Activated T-cell treated with anti-CD3 and anti-CD28 coated beads, Interleukin-2, amount 50 U/mL, for 48 hours (primary cell): ENCODE results near the gene TET3.

Experiments
- DNase-seq, 2 experiments: peaks; one replicate each; pipeline ENCODE4 v3.0.0-alpha.2; 2020

Gene TET3

GRCh38 chr2:73965053-73965452 is 19.7 kb upstream of the TET3 start:
- no peak for DNase-seq

DNA sequence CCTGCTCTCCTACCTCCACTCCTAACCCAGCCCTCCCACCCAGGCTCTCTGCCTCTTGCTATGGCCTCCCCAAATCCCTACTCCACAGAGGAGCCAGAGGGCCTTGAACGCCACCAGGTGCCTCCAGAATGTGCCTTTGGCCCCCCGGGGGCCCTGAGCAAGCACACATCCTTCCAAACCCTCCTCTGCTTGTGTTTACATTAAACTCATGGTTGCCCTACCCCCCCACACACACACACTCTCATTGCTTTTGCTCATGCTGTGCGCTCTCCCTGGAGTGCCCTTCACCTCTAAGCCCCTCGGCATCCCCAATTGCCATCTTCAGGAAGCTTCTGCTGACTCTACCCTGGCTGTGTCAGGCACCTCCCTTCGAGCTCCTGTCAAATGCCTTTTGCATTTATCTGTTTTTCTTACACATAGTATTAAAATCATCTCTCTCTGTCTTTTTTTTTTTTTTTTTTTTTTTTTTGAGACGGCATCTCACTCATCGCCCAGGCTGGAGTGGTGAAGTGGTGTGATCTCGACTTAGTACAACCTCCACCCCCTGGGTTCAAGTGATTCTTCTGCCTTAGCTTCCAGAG is 16.3 kb upstream of the TET3 start:
- no peak for DNase-seq

DNA sequence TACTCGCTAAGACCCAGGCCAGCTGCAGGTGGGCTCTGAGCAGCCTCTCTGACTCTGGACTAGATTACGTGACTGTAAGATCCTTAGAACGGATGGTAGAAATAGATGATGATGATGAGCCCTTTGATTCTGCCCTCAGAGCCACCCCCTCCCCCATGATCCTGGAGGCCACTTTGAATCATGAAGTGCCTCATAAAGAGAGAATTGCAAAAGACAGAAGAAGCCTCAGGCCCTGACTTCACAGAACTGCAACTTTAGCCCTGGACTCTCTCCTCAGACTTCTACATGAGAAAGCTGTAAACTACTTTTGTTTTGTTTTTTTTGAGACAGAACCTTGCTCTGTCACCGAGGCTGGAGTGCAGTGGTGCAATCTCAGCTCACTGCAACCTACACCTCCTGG is 15.4 kb upstream of the TET3 start:
- DNase-seq = peak in 1 of 2 experiments; percentile 51

DNA sequence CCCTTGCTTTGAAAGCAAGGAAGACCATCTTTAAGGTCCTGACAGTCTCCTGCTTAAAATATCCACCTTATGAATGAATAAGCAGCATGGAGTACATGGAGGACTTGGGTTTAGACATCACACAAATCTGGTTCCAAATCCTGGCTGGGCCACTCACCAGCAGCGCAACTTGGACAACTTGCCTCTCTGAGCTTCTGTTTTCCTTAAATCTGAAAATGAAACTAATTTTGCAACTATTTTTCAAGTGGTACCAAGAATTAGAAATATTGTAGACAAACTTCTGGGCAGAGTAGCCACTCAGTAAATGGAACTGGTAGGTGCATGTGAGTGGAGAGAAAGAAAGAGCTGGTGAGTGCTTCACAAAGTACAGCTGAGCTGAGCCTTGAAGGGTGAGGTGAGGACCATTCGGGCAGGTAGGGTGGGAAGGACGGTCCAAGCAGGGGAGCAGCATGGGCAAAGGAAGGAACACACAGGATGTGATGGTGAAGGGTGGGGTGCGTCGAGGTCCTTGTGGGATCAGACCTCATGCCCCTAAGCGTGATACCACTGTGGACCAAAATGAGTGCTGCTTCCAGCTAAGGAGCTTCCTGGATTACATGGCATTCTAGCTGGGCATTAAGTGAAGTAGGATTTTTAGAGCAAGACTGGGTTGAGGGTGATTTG is 14.4 kb upstream of the TET3 start:
- no peak for DNase-seq

DNA sequence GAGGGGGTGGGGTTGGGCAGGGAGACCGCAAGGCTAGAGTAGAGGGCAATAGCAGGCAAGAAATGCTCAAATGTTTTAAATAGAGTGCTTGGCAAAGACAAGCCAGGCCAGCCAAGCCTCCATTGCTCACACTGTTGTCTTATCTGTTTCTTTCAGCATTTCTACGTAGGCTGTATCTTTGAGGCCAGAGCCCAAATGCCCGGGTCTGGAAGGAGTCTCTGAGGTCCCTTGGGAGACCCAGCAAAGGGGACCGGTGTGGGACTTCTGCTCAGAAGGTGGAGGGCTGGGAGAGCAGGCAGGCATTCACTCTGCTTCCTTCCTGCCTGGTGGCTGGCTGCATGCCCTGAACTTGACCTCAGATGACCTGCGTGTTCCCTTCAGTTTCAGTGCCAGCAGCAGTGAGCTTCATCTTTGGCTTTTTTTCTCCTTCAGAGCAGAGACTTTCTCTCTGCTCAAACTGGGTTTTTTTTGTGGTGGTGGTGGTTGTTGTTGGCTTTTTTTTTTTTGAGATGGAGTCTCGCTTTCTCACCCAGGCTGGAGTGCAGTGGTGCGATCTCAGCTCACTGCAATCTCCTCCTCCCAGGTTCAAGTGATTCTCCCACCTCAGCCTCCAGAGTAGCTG is 13.7 kb upstream of the TET3 start:
- peak; percentile 55 to 63 for DNase-seq

GRCh38 chr2:73971722-73972121 is 13.0 kb upstream of the TET3 start:
- no peak for DNase-seq

DNA sequence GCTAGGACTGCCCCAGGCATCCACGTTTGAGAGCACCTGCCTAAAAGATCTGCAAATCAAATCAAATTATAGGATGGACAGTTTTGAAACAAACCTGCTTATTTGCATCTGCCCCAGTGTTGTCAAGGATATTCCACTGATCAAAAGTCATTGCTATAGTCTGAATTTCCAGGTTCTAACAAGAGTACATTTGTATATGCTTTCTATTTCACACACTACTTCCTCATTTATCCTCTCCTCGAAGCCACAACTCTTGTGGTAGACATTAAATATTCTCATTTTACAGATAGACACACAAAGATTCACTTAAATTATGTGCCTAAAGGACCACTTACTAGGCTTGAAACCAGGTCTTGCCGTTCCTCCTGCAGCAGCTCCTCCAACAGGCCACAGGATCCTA is 11.9 kb upstream of the TET3 start:
- DNase-seq = no peak

DNA sequence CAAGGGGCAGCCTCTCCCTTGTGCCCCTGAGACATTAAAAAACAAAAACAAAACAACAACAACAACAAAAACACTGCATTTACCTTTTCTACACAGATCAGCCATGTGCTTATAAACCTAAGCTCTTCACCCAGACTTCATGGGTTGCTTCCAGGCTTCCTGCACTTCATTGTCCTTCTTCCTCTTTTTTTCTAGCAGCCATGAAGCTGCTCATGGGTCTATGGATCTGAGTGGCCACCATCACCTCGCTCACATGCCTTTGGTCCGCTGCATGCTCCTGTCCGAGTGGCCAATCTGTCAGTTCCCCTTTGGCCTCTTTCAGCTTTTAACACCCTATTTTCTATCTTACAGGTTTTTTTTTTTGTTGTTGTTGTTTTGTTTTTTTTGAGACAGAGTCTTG is 9.0 kb upstream of the TET3 start:
- DNase-seq = no peak

DNA sequence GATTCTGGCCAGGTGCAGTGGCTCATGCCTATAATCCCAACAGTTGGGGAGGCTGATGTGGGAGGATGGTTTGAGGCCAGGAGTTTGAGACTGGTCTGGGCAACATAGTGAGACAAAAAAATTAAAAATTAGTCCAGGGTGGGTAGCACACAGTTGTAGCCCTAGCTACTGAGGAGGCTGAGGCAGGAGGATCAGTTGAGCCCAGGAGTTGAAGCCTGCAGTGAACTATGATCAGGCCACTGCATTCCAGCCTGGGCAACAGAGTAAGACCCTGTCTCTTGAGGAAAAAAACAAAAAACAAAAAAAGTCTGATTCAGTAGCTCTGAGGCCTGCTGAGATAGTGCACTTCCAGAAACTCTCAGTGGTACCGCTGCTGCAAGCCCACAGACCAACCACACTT is 7.9 kb upstream of the TET3 start:
- no peak for DNase-seq

DNA sequence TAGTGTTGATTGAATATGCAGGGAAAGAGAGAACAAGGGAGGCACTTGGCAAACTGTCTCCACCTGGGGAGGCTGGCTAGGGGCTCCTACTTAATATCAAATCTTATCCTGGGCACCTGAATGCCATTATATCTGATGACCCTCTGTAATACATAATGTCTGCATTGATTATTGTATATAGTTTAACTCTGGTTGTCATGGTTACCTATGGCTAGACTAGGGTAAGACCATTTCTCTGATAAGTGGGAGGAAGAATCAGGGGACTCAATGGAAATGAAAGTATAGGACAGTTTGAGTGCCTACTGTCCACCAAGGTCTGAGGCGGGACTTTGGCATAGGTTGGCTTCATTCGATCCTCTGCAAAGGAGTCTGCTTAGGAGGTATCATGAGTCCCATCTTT is 7.2 kb upstream of the TET3 start:
- DNase-seq = no peak

GRCh38 chr2:73979021-73979420 is 5.7 kb upstream of the TET3 start:
- peak; percentile 63 to 74 for DNase-seq

DNA sequence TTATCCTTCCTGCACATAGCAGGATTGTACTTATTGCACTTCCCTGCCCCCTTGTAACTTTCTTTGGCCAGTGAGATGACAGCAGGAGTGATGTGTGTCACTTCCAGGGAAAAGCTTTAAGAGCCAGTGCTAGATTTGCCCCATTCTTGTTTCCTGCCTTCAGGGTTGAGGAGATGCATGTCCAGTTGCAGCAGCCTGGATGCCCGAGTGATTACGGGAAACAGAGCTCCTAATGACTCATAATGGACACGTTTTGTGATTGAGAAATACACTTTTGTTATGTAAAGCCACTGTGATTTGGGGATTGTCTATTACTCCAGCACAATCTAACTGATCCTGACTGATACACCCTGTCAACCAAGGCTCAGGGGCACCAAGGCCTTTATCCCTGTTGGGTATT is 5.0 kb upstream of the TET3 start:
- DNase-seq = no peak

DNA sequence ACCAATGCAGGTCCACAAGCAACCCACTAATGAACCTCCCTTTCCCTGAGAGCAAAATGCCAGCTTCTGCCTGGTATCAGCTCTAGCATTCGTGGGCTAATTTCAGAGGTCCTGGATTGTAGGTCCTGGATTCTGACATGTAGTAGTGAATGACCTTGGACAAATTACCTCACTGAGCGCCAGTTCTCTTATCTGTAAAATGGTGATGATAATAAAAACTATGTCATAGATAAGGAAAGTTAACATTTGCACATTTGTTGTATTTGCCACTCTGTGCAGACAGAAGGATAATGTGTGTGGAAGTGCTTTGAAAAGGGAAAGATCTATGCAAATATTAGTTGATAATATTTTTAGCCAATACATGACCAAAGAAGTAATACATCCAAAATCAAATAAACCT is 4.1 kb upstream of the TET3 start:
- no peak for DNase-seq

DNA sequence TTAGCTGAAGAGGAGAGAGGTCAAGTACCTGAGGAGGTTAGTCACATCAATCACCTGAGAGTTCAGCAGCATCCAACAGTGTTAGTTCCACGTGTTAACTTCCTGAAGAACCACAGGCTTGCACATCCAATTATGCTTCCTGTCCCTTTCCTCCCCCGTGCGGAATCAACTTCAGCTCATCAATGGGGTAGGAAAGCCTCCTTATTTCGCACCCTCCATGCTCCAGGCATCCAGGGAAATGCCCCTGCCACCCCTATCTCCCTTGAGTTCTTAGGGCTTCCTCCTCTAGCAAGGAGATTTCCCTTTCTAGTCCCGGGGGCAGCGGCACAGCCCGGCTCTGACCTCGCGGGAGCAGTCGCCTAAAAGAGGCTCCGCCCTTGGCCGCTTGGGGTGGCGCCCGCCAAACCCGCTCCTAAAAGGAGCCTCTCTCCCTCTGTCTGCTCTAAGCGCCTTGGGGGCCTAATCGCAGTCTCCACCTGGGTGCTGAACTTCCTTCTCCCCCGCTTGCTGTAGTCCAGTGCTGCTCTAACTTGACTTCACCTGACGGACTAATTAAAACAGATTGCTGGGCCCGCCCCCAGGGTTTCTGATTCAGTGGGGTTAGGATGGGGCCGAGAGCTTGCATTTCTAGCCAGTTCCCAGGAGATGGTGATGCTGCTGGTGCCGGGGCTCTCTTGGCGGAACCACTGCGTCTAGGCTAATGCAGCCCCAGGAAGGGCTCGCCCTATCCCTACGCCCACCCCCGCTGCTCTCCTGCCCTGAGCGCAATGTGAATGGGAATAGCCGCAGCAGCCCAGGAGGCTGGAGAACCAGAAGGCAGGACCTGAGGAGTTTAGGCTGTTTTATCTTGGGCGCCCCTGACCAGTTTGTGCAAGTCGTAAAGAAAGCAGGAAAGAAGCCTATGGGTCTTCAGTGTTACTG is 3.4 kb upstream of the TET3 start:
- DNase-seq = peak; percentile 71 to 75

GRCh38 chr2:73982140-73982617 is 2.5 kb upstream of the TET3 start:
- DNase-seq = no peak

- peak in 1 of 2 experiments; percentile 50 for DNase-seq
Observed at GRCh38 chr2:73983322-73984202, 1.1 kb upstream of the TET3 start.

- peak; percentile 77 for DNase-seq
Observed at GRCh38 chr2:73984922-73985307, 205 bp downstream of the TET3 start.

DNA sequence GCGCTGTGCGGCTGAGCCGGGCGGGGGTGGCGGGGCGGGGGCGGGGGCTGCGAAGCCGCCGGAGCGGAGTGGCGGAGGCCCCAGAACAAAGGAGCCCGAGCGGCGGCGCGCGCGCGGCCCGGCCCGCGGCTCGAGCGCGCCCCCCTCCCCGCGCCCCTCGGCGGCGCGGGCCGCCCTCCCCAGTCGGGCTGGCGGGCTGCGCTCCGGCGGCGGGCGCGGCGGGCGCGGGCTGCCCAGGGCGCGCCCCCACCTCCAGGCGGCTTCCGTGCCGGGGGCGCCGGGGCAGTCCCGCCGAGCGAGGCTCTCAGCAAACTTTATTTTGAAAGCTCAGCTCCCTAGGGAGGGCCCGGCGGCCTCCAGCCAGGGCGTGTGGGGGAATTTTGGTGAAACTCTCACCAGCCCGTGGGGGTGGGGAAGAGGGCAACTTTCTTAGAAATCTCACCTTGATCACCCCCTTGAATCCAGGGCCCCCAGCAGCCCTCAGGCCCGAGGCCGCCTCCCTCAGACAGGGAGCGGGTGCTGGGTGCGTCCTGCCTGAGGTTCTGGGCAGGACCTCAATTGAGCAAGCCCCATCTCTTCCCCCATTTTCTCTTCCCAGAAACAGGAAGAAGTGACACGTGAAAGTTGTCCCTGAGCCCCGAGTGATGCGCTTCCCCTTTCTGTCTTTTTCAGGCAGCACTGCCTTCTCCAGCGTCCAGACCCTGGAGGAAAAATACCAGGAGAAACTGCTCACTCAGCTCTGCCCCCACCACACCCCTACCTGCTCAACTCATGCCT is 786 bp downstream of the TET3 start:
- DNase-seq = peak; percentile 81 to 83

GRCh38 chr2:73986085-73986681 is 1.5 kb downstream of the TET3 start:
- DNase-seq = peak; percentile 68 to 69

GRCh38 chr2:73987109-73987947 is 2.6 kb downstream of the TET3 start:
- DNase-seq = peak; percentile 53 to 67
